GM12873 (cell line): ENCODE results near the gene LRRC34.

Experiments
- TF ChIP-seq, protein P1 (sequence below): IDR thresholded peaks from 2 replicates; pipeline ENCODE4 v1.5.1; 2012; ENCODE audit warnings: low read depth, mild to moderate bottlenecking, moderate library complexity, low read length, control low read depth; ENCODE audit not compliant: insufficient read depth; ENCODE audit errors: missing control alignments

Gene LRRC34

DNA sequence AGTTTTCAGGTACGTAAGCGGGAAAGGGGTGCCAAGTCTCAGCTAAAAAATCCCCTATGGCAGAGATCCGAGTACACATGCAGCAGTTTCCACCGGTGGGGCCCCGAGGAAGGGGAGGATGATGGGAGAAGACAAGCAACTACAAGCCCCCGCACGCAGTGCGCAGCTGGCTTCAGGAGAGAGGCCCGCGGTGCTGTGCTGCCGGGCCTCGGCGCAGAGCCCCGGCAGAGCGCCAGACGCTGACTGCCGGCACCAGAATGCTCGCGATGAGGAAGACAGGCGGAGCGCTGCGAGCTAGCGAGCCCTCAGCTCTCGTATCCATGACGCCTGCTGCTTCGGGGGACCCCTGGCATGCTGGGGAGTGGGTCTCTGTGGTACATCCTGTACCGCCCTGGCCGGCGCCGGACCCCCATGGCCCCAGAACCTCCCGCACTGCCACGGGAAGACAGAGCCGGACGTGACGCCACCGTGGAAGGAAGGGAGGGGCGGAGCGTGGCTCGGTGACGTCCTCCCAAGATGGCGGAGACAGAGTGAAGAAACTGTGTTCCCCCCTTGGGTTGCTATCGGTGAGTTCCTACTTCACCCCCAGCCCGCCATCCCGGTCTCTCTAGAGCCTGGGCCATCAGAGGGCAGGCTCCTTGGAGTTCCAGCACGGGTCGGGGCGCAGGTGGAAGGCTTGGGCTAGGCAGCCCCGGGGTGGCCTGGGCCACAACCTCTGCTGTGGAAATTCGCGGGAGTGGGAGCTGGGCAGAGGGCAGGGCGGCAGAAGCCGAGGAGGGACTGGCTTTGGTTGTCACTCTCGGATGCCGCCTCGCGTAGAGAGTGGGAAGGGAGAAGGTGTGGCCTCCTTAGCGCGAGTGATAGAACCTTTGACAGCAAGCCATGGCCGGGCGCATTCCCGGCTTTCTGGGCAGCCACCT, 39.5 kb downstream of the LRRC34 start, which contains the start of gene MYNN:
TSS of gene MYNN (plus strand) at position 500 of the 920 bp plus-strand sequence. CDS start 900 bp downstream, outside the sequence.
- TF ChIP-seq, protein P1, sequence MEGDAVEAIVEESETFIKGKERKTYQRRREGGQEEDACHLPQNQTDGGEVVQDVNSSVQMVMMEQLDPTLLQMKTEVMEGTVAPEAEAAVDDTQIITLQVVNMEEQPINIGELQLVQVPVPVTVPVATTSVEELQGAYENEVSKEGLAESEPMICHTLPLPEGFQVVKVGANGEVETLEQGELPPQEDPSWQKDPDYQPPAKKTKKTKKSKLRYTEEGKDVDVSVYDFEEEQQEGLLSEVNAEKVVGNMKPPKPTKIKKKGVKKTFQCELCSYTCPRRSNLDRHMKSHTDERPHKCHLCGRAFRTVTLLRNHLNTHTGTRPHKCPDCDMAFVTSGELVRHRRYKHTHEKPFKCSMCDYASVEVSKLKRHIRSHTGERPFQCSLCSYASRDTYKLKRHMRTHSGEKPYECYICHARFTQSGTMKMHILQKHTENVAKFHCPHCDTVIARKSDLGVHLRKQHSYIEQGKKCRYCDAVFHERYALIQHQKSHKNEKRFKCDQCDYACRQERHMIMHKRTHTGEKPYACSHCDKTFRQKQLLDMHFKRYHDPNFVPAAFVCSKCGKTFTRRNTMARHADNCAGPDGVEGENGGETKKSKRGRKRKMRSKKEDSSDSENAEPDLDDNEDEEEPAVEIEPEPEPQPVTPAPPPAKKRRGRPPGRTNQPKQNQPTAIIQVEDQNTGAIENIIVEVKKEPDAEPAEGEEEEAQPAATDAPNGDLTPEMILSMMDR = peak; percentile 21

DNA sequence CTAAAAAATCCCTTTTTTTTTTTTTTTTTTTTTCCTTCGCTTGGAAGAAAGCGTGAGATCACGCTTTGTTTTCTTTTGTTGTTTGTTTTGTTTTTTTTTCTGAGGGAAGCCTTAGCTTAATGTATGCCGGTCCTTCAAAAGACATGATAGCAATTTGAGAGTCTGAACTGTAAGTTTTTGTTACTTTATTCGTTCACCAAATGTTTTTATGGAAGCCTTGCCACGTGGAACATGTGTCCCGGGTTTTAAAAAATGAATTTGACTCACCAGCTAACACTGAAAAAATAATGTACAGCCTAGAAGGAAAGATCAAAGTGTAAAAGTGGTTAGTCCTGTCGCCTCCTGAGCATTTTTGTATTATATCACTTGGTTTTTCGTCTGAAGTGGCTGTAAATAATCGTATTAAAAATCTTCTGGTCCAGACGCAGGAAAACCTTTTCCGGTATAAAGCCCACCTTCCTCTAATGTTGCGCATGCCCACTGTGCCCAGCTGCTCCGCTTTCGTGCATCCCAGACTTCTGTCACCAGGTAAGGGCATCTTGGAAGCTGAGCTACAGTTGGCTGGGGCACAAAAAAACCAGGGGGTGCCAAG, 40.3 kb downstream of the LRRC34 start:
- TF ChIP-seq, protein P1 = no peak

DNA sequence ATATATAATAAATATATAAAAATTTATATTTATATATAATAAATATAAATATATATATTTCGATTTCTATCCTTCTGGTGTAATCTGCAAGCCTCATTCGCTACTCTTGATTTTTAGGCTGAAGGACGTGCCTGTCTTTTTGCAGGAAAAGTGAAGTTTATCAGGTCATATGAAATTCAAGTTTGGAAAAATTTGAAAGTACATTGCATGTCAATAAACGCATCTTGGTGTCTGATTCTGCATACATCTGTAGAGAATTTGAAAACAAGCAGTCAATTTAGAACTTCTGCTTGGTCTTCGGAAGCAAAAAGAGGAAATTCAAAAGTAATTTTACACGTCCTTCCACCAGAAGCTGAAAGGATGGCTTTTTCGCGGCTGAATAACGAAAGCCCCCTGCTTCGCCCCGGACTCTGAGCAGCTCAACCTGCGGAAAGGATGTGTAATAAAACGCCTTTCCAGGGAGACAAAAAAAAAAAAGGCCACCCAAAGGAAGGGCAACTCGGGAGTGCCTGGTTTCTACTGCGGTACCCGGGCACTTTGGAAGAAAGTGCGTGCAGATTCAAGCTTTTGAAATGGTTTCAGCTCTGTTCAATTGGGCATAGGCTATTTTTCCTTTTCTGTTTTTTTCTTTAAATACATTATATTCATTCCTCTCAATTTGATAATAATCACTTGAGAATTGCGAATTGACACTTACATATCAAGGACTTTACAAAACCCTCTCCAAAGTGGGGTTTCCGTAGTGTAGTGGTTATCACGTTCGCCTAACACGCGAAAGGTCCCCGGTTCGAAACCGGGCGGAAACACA, 41.0 kb downstream of the LRRC34 start:
- TF ChIP-seq, protein P1 = no peak

DNA sequence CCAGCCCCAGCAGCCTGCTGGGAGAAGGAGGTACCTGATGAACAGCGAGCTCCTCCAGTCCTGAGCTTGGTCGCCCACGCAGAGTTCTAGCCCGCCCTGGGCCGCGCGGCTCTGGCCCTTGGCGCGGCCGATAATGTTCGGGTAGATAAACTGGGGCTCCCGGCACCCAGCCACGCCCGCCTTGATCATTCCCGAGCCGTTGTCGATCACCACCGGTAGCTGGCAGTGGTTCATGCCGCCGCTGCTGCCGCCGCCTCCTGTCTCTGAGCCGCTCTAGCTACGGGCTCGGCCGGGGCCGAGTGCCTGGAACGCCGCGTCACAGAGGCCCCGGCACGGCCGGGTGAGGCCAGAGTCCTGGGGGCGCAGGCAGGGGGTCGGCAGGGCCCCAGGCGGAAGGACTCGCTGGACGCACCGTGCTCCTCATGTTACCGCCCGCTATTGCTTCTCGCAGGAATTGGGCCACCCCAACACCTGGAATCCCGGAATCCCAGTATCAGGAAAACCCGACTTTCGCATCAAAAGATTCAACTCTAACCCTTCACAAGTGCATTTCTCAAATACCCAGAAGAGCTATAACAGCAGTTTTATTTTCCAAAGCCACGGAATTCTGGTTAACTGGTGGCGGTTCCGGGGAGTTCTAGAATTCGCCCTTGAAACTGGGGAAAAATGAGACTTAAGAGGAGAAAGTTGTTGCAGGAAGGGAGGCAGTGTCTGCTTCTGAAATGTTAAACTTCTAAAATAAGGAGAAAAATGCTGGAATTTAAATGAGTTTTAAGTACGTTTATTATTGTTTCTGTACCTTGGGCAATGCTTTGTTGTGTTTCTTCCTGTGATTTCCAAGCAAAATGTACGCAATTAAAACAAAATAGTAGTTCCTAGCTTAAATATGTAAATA, 43.2 kb downstream of the LRRC34 start, which contains the start of gene ACTRT3:
TSS of gene ACTRT3 (minus strand) at position 275 of the 895 bp plus-strand sequence. CDS start at position 234, 41 bp downstream.
- TF ChIP-seq, protein P1 = peak; percentile 16

DNA sequence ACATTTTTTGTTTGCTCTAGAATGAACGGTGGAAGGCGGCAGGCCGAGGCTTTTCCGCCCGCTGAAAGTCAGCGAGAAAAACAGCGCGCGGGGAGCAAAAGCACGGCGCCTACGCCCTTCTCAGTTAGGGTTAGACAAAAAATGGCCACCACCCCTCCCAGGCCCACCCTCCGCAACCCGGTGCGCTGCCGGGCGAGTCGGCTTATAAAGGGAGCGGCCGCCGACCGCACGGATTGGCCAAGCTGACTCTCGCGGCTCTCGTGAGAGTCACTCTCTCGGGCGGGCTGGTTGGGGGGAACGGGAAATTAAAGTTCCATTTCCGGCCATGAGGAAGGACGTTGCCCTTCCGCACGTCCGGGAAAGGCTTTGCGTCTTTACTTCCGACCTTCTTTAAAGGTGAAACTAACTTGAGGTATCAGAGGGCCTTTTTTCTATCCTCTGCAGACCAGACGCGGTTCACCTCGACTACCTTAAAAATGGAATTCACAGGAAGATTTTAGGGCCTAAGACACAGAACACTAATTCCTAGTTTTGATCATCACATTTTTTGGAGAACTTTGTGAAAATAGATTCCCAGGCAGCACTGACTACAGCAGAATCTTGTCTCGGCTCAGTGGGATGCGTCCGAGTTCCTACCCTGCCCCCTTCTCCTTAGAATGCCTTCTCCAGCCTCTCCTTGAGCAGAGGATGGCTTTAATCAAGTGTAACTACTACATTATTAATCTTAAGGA, 47.7 kb downstream of the LRRC34 start, which contains the start of gene TERC:
TSS of gene TERC (minus strand) at position 179 of the 731 bp plus-strand sequence.
- TF ChIP-seq, protein P1 = no peak

DNA sequence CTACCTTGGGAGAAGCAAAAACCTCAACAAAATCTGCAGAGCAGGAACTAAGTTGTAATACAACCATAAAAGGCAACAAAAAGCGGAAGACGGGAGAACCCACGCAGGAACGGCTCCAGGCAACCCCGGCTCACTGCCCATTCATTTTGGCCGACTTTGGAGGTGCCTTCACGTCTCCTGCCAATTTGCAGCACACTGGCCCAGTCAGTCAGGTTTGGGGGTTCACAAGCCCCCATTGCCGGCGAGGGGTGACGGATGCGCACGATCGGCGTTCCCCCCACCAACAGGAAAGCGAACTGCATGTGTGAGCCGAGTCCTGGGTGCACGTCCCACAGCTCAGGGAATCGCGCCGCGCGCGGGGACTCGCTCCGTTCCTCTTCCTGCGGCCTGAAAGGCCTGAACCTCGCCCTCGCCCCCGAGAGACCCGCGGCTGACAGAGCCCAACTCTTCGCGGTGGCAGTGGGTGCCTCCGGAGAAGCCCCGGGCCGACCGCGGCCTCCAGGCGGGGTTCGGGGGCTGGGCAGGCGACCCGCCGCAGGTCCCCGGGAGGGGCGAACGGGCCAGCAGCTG, 48.3 kb downstream of the LRRC34 start:
- TF ChIP-seq, protein P1 = no peak
